GM12872 (cell line): ENCODE measurements around the gene RNF213.

Experiments
- CTCF ChIP-seq: IDR thresholded peaks from 3 replicates; pipeline ENCODE4 v1.5.1; 2011; ENCODE audit warnings: low read depth, mild to moderate bottlenecking, low read length, moderate library complexity; ENCODE audit not compliant: insufficient read depth

RNF213 gene

GRCh38 chr17:80396157-80397033, 135.7 kb downstream of the RNF213 start:
- TF ChIP-seq CTCF = no peak

GRCh38 chr17:80397034-80397387, 136.4 kb downstream of the RNF213 start:
- no peak for TF ChIP-seq CTCF

- TF ChIP-seq CTCF = no peak
Measured at GRCh38 chr17:80397686-80398085, 137.0 kb downstream of the RNF213 start.

GRCh38 chr17:80402959-80403358, 142.3 kb downstream of the RNF213 start:
- TF ChIP-seq CTCF = no peak

- TF ChIP-seq CTCF = no peak
Measured at GRCh38 chr17:80406146-80406545, 145.5 kb downstream of the RNF213 start.

GRCh38 chr17:80408872-80409271, 148.2 kb downstream of the RNF213 start:
- no peak for TF ChIP-seq CTCF

GRCh38 chr17:80409626-80410025, 149.0 kb downstream of the RNF213 start:
- no peak for TF ChIP-seq CTCF
